Measurements from ENCODE around the gene NCKAP5.

NCKAP5 gene

DNA sequence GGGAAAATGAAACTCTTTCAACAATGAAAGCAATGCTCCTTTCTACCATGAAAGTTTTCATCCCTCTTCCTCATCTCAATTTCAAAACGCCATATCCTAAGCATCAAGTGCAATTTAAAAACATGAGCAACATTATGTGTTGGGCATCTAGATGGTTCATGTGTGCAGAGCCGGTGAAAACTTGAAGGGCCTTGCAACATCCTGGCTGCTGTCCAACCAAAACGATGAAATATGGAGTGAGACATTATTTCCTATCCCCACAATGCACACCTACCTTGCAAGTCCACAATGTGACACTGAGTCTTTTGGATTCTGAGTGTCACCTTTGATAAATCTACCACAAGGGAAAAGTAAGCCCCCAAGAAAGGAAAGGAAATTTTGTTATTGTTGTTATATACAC lies 110.0 kb downstream of the NCKAP5 start:
- no peak for DNase-seq (ENCODE audit: low read depth in 2 of 2)

DNA sequence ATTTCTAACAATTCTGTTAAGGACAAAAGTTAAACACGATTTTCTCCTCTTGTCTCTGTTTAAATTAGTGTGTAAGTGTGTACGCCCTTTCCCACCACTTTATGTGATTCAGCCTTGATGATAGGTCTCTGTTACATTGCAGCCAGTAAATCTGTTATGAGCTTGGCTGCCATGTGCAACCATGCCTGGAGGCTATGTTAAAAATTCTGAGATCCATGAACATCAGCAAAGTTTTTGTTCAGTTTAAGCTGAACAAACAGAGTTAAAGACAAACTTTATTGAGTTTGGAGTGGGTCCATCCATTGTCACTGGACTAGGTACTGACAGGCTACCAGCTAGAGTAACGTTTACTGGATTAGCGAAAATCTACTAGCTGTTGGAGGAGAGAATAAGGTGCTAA lies 110.4 kb downstream of the NCKAP5 start:
- DNase-seq (ENCODE audit: low read depth in 2 of 2): no peak

DNA sequence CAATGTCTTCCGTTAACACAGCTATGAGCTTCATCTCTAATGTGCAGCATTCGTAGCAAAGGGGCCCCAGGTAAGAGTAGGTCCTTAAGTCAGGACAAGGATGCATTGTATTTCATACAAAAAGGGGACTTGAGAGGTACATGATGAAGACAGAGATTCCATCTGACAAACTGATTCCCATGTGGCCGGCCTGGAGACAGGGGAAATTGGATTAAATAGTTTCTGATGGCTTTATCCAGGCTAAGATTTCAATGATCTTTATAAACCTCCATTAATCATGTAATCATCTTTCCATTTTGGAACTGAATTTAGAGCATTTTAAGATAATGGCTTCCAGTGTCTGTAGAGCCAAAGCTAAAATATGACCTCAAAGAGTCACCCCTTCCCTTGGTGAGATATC lies 111.3 kb downstream of the NCKAP5 start:
- DNase-seq (ENCODE audit: low read depth in 2 of 2): no peak

DNA sequence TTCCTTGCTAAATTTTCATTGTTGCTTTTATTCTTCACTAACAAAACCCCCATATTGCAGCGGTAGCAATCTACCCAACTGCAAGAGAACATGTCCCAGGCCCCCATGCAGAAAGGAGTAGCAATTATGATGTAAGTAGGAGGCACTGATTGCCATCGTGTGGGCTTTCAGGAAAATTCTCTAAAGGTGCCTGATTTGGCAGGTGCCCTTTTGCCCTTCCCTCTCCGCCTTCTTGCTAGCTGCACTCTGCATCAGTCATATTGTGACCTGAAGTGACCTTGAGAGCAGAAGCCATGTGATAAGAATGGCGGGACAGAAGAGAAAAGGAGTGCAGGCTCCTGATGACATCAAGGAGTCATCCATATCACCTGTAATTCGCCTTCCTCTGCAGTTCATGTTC lies 112.1 kb downstream of the NCKAP5 start:
- DNase-seq (ENCODE audit: low read depth in 2 of 2): no peak

DNA sequence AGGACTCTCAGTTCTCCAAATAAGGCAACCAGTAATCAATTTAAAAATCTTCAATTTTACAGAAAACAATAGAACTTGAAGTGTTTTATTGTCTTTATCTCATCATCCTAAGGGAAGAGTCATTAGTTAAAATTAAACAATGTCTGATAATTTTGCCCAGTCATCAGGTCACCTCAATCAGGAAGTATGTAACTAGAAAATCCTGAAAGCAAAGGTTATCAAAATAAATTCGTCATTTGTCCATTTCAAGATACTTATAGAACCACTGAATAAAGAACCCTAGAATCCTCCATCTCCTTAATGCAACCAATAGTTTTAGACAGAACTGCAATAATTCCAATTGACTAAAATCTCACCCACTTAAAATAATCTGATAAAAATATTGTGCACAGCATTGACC lies 115.2 kb downstream of the NCKAP5 start:
- no peak for DNase-seq (ENCODE audit: low read depth in 2 of 2)

DNA sequence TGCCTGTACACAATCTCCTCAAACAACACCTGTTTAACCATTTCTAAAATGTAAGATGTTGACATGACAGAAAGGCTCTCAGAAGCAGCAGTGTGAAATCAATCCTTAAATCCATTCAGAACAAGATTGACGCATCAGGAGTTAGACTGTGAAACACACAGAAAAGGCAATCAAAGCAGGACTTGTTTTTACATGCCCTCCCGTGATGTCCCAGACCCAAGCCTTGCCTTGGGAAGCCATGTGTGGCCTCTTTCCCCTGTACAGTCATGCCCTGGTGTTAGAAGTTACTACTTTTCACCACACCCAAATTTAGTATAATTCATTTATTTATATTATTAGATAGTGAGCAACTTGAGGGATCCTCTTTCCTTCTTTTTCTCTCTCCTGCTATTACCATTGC lies 115.7 kb downstream of the NCKAP5 start:
- DNase-seq (ENCODE audit: low read depth in 2 of 2): no peak

DNA sequence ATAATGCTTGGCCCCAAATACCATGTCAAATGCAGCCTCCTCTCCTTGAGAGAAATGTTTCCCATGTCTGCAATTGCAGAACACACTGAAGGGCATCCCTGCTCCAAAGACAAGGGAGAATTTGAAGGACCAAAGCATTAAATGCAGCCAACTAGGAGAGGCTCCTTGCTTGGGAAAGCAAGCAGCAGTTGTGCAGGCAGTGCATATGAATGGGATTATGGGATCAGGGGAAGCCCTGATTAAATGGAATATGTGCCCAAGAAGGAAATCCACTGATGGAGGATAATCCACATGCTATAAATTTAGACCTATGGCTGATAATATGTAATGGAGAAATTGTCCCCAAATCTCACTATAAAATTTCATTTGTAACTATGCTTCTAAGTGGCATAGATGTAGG lies 116.1 kb downstream of the NCKAP5 start:
- DNase-seq (ENCODE audit: low read depth in 2 of 2): no peak

DNA sequence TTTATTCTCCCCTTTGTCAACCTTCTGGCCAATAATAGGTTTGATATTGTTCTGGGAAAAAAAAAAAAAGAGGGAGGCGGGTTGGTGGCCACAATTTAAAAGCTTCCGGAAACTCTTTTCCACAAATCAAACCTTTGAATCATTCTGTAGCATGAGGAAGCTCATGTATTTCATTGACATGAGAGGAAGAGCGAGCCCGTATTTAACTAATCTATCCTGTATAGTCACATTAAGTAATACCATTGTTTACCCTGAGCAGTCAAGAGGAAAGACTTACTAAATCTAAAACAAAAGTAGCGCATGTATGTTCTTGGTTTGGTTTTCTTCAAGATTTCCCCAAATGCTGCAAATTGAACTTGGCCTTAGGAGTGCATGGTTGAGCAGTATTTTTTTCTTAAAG lies 120.1 kb downstream of the NCKAP5 start:
- DNase-seq (ENCODE audit: low read depth in 2 of 2): no peak

DNA sequence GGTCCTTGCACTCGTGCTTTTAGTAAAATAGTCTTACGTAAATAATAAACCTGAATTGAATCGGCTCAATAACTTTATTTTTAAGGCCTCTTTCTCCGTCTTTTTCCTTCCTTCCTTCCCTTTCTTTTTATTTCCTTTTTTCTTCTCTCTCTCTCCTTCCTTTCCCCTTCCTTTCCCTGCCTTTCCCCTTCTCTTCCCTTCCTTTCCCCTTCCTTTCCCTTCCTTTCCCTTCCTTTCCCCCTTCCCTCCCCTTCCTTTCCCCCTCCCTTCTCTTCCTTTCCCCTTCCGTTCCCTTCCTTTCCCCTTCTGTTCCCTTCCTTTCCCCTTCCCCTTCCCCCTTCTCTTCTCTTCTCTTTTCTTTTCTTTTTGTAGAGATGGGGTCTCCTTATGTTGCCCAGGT lies 121.0 kb downstream of the NCKAP5 start:
- DNase-seq (ENCODE audit: low read depth in 2 of 2): no peak

DNA sequence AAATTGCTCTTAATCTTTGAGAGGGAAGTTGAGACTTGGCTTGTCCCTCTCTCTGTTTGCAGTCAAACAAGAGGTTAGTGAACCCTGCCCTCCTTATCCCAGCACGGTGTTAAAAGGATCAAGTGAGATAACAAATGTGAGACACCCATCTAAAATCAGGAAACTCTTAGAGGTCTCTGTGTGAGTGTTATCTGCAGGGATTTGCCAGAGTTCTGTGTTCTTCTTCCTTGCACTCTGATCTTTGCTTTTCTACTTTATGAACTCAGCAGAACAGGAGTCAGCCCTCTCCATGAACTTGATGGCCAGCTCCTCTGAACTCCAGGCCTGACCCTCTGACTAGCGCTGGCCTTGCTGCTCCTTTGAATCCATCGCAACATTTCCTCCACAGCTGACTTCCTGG lies 123.8 kb downstream of the NCKAP5 start:
- DNase-seq (ENCODE audit: low read depth in 2 of 2): no peak

DNA sequence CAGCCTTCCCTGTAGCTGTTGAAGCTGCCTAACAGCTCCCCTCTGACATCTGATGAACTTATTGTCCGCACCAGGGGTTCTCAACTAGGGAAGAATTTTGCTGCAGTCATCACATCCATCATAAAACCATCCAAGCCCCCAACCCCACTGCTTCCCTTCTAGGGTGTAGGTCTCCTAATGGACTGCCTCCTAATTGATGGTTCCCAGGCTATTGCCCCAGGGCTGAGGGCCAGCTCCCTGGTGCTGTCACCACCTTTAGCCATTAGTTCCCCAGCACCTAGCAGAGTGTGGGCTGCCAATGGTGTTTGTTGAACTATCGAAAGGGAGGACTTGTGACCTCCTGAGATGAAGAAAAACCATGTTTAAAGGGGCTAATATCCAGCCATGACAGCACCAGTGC lies 125.9 kb downstream of the NCKAP5 start:
- no peak for DNase-seq (ENCODE audit: low read depth in 2 of 2)

DNA sequence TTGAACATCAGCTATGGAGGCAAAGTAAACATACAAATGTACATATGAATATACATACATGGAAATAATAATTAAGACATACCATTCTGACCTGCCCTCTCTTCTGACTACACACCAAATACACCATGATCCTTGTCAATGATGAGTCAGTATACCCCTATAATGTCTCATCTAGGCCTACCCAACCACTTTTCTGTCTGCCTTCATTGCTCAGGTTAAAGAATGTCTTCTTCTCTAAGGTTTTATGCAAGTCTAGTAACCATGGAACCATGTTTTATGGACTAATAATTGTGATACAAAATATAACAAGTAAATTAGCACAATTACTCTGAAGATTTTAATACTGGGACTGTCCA lies 128.7 kb downstream of the NCKAP5 start:
- no peak for DNase-seq (ENCODE audit: low read depth in 2 of 2)

DNA sequence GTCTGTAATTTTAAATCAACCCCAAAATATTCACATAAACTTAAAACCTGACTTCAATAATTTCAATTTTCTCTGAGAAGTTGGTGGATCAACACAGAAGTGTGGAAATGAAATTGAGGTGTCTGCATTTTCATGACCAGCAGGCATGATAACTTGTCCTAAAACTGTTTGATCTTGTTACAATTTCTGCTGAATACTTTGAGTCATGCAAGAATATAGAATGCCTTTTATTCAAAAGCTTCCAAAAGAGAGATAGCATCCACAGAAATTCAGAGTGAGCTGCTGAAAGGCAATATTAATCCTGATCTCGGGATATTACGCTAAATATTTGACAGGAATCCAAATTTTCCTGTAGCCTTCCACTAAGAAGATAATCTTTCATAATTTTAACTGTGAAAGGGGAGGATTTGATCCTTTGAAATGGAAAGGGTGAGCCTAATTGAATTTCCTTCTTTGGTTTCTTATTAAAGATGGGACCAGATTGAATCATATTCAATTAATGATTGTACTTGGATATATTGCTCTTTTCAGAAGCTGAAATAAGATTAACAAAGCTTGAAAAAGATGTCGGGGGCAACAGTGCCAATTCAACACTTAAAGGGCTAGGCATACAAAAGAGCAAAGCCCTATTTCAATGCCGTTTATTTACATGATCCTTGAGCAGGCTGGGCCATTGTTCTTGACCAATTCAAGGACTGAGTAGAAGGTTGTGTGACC lies 129.3 kb downstream of the NCKAP5 start:
- DNase-seq (ENCODE audit: low read depth in 2 of 2): no peak

DNA sequence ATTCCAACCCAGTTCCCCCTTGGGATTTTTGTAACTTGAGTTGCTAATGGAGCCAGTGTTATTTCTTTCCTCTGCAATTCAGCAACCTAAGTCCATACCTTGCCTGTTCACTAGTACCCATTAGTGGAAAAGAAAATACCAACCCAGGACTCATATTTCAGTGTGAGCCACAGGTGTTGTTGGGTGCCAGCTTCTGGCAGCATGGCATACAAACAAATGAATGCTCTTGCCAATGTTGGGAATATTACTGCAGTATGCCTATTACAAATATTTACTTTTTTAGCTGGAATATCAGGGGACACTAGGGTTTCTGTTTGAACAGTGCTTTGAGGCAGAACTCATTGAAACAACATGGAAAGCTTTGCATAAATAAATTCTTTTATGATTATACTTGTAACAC lies 130.2 kb downstream of the NCKAP5 start:
- no peak for DNase-seq (ENCODE audit: low read depth in 2 of 2)

DNA sequence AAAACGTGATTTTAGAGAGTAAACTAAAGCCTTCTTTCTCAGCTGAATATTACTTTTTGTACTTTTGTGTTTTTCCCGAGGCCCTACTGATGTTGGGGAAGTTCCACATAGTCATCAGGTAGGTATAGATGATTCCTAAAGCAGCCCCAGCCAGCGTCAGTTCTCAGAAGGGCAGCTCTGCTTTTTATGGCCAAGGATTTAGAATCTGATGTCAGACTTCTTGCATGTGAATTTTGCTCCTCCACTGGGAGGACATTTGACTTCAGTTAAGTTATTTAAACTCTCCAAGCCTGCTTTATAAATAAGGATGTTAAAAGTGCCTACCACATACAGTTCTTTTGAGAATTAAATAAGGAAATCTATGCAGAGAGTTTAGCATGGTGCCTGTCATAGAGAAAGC lies 130.8 kb downstream of the NCKAP5 start:
- no peak for DNase-seq (ENCODE audit: low read depth in 2 of 2)

DNA sequence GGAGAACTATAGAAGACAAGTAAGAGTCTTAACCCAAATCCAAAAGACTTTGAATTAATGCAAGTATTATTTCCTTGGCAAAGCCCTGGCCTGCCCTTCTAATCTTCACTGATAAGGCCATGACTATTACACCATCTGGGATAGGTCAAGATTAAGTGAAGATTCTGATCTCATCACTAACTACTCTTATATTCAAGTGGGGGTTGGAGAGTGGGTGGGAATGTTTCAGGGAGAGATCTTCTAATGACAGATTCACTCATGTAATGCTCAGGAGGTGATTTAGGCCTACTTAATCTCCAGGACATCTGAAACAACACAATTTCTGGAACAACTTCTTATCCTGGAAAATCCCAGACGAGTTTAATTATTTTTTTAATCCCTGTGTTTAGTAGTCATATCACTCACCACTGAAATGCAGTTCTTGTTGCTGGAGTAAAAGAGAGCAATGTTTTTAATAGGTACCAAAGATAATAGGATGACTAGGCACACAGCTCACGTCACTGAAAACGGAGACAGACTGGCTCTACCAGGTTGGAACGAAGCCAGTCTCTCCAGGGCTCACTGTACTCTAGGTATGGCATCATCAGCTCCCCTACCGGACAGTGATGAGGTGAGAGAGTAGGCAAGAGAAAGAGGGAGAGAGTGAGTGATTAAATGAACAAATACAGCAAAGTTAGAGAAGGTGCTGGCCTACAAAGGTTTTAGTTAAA lies 133.1 kb downstream of the NCKAP5 start:
- DNase-seq (ENCODE audit: low read depth in 2 of 2): no peak

DNA sequence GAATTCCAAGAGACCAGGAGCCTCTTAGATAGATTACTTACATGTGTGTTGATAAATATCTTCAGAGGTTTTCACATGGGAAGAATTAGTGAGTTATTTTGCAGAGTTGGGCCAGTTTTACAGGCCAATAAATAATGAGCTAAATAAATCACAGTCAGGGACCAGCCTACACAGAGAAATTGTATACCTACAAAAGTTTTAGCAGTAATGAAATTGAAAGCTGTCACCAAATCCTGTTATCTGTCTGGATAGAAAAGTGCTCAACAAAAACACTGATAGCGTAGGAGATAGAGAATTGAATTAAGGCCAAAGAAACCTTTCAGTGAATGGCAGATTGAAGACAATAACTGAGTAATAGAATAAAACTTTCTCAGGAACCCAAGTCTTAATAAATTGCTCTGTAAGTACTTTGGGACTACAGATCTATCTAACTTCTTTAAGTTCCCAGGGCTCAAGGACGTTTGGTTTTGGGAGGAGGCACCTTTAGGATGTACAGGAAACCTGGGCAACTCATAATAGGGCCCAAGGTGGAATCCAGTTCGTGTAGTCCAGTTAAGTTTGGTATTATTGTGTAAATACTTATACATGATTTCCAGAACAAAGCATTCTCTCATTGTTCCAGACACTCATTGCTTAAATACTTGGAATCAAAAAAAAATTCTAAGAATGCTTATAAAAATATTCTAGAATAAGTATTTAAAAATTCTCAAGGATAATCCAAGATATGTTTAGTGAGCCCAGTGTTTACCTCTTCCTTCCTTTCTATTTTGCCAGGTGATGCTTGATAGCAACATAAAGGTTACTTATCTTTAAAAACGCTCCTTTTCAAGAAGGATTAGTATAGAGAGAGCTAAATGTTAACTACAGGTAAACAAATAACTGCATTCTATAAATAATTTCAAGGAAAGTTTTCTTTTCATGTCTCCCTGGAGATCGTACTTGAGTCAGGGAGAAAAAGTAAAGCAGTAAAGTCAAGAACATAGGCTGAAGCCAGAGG lies 134.5 kb downstream of the NCKAP5 start:
- DNase-seq (ENCODE audit: low read depth in 2 of 2): no peak

DNA sequence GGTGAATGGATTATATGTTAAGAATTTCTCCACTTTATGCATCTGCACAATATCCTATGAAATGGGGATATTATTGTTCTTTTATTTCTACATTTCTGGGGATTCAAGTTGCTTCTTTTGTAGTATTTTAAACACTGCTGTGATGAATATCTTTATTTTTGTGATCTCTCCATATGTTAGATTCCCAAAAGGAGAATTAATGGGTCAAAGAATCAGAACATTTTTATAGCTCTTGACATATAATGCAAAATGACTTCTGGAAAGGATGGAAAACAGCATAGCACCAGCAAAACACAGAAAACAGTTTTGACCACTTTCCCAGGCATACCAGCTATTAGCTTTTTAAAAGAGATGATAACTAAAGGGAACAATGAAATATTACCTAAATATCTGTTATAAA lies 135.5 kb downstream of the NCKAP5 start:
- no peak for DNase-seq (ENCODE audit: low read depth in 2 of 2)

DNA sequence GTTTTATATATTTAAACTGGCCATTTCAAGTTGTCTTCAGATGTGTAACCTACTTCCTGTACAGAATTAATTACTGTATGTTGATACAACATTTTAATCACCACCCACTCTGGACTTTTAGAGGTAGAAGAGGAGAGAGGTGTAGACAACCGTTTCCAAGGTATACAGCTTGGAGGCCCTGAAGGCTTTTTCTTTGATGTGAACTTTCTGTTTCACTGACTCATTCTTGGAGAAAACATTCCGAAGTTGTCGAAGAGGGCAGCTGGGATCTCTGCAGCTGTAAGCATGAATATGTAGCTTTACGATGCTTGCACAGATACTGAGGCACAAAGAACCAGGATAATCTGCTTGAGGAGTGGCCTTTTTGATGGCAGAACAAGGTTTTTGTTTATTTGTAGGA lies 137.0 kb downstream of the NCKAP5 start:
- DNase-seq (ENCODE audit: low read depth in 2 of 2): no peak

DNA sequence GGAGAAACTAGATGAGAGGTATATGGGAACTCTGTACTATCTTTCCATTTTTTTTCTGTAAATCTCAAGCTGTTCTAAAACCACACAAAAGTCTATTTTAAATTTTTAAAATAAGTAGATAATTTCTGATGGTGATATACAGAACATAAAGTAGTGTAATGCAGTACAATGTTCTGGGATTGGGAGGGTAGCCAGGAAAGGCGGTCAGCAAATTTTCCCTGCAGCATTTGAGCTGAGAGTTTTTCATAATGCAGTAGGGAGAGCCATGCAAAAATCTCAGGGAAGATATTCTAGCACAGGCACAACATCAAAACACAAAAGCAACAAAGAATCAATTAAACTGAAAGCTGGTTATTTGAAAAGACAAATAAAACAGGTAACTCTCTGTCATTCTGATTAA lies 141.5 kb downstream of the NCKAP5 start:
- no peak for DNase-seq (ENCODE audit: low read depth in 2 of 2)

DNA sequence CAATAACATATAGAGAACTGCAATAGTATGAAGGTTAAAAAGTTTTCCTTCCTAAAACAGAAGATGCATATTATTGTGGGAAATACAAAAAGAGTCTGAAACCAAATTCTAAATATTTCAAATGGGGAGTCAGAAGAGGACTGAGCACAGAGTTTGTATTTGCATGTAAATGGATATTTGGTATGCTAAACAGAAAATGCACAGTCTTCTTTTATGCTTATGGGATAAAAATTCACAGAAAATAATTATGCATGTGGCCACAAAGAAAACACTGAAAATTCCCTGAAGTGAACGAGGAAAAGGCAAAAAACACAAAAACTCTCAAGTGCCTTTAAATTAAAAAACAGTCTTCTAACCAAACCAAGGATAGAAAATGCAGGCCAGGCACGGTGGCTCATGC lies 142.7 kb downstream of the NCKAP5 start:
- DNase-seq (ENCODE audit: low read depth in 2 of 2): no peak

DNA sequence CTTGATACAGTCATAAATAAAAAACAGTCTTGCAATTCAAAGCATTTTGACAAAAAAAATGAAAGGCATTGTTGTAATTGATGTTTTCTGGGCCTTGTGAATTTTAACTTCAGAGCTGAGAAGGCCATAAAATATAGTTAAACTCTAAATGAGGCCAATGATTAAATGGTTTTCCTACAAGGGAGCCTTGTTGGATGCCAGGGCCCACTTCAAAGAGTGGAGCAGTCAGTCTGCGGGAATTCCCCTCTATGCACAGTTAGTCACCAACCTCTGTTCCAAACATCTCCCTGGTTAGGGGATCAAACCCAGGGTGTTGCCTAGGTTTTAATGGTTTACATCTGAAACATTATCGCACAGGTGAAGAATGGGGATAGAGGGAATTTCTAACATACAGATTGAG lies 143.4 kb downstream of the NCKAP5 start:
- no peak for DNase-seq (ENCODE audit: low read depth in 2 of 2)

DNA sequence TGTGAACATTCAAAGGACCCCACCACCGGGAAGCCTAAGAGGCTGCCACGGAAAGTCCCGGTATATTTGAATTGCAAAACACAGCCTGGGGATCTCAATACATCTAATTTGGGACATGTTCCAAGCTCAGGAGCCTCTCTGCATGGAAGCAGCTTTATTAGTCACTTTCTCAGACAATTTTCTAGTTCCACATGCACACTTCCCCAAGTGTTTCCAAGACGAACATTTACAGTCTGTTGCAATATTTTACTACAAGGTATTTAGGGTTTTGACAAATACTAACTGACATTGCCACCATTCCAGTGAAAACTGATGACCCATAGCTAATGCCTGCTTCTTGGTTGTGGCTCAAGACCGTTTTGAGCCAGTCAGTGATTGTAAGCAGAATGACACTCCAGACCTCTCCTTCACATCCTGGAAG lies 145.3 kb downstream of the NCKAP5 start:
- no peak for DNase-seq (ENCODE audit: low read depth in 2 of 2)

Measured in stimulated activated CD4-positive, alpha-beta T cell treated with anti-CD3 and anti-CD28 coated beads, Interleukin-12 subunit alpha, Interleukin-12 subunit beta, amount 100 ng/mL, for 24 hours (primary cell).